ENCODE results near the gene SLC32A1.

The SLC32A1 gene, protein sequence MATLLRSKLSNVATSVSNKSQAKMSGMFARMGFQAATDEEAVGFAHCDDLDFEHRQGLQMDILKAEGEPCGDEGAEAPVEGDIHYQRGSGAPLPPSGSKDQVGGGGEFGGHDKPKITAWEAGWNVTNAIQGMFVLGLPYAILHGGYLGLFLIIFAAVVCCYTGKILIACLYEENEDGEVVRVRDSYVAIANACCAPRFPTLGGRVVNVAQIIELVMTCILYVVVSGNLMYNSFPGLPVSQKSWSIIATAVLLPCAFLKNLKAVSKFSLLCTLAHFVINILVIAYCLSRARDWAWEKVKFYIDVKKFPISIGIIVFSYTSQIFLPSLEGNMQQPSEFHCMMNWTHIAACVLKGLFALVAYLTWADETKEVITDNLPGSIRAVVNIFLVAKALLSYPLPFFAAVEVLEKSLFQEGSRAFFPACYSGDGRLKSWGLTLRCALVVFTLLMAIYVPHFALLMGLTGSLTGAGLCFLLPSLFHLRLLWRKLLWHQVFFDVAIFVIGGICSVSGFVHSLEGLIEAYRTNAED

GRCh38 chr20:38723848-38724625, at the start of gene SLC32A1:
Gene SLC32A1, plus strand, starts transcription at chr20:38724486. Its CDS starts 239 bp downstream, at chr20:38724725.
- DNase-seq (ENCODE audit: low read depth in 3 of 3, low spot score in 1 of 3) = no peak

DNA sequence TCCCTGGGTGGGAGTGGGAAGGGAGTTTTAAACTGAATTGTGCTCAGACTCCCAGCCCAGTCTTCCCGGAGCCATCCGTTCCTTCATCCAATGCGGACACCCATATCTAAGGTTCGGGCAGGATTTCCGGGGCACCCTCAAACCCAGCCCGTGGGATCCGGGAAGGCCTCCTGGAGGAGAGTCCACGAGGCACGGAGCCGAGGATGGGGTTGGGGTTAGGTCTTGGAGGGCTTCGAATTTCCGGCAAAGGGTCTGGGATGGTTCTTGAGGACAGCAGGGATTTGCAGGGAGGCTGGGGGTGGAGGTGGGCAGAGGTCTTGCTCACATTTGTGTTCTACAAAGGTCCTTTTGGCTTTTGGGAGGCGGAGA, 49.5 kb upstream of the SLC32A1 start:
- no peak for DNase-seq (ENCODE audit: low read depth in 3 of 3, low spot score in 1 of 3)

- DNase-seq (ENCODE audit: low read depth in 3 of 3, low spot score in 1 of 3) = no peak
Observed at GRCh38 chr20:38676576-38676975, 47.7 kb upstream of the SLC32A1 start.

GRCh38 chr20:38680500-38681306, 43.6 kb upstream of the SLC32A1 start:
- DNase-seq (ENCODE audit: low read depth in 3 of 3, low spot score in 1 of 3) = no peak

DNA sequence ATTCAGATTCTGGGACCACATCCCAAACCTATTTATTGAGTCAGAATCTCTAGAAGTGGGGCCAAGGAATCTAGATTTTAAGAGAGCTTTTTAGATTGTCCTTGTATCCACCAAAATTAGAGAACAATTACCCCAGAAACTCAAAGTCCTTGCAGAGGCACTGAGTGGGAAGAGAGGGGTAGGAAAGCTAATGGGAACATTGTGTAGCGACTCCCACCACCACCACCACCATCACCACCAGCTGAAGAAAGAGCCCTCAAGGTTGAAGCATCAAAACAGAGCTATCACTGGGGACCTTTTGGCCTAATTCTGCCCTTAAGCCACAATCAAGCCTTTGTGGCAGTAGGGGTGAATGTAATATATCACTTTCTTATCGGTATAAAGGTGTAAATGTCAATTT, 39.0 kb upstream of the SLC32A1 start:
- DNase-seq (ENCODE audit: low read depth in 3 of 3, low spot score in 1 of 3) = no peak

GRCh38 chr20:38685853-38686473, 38.3 kb upstream of the SLC32A1 start:
- DNase-seq (ENCODE audit: low read depth in 3 of 3, low spot score in 1 of 3) = peak in 1 of 3 donors; percentile 28

DNA sequence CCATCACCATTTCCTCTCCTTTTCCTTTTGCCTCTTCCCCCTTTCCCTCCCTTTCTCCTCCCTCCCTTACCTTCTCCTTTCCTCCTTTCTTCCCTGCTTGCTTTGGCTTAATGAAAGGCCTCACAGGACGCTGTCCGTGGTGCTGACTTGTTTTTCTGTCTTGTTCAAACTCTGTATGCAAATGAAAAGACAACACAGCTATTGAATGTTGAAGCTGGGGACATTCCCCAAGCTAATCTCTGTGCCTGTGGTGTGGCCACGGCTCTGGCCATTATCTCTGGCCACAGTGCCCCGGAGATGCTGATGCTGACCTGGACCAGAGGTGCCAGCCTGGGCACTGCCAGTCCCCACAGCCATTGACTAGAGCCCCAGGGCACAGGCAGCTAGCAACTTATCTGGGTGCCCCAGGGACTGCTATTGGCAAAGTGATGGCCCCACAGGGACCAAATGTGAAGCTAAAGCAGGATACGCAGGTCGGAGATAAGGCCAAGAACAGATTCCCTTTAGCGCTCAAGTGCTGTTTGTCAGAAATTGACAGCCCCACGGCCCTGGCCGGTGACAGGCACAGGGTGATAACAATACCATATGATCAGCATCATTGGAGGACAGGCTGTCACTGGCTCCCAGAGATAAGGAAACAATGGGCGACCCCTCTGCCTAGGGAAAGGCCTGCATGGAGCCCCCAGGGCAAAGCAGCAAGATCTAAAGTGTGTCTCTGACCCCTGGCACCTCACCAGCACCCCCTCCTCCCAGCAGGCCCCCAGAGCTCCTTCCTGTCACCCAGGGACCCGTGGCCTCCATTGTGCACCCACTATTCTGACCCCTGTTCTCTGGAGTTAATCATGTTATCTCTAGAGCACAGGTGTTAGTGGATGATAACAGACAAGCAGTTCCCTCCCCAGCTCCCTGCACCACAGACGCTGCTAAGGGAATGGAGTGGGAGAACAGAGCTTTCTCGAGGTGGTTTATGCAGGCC, 31.6 kb upstream of the SLC32A1 start:
- DNase-seq (ENCODE audit: low read depth in 3 of 3, low spot score in 1 of 3) = peak in 2 of 3 donors; percentile 11 to 31

GRCh38 chr20:38697306-38697705, 27.0 kb upstream of the SLC32A1 start:
- DNase-seq (ENCODE audit: low read depth in 3 of 3, low spot score in 1 of 3) = no peak

GRCh38 chr20:38698541-38698940, 25.7 kb upstream of the SLC32A1 start:
- DNase-seq (ENCODE audit: low read depth in 3 of 3, low spot score in 1 of 3) = no peak

DNA sequence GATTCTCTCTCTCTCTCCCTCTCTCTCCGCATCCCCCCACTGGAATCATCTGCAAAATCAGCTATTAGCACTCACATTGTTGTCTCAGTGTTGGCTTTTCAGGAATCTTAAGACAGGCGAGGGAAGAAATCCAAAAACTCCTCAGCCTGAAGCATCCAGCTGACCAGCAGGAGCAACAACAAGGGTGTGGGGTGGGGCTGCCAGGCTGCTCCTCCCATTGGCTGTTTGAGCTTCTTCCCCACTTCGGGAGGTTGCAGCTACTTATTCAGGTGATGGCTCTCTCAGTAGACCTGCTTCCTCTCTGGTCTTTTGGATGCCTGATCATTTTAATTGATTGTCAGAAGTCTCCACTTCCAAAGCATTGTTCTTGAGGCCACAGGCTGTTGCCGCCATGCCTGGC, 24.1 kb upstream of the SLC32A1 start:
- no peak for DNase-seq (ENCODE audit: low read depth in 3 of 3, low spot score in 1 of 3)

- DNase-seq (ENCODE audit: low read depth in 3 of 3, low spot score in 1 of 3) = no peak
Observed at GRCh38 chr20:38700926-38701325, 23.4 kb upstream of the SLC32A1 start.

- DNase-seq (ENCODE audit: low read depth in 3 of 3, low spot score in 1 of 3) = no peak
Observed at GRCh38 chr20:38703526-38703925, 20.8 kb upstream of the SLC32A1 start.

DNA sequence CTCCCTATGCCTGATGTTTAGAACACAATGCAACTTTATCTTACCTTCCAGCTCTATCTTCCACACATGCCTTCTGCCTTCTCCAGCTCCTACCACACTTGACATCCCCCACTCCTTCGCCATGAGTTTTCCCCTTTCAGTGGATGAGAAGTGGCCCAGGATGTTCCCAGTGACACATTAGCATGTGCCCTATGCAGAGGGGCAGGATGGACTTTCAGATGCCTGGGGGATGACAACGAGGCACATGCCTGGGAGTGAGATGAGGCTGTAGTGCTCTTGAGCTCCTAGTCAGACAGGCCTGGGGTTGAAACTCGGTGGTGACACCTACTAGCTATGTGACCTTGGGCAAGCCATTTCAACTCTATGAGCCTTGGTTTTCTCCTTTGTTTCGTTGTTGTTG, 20.1 kb upstream of the SLC32A1 start:
- DNase-seq (ENCODE audit: low read depth in 3 of 3, low spot score in 1 of 3) = no peak

DNA sequence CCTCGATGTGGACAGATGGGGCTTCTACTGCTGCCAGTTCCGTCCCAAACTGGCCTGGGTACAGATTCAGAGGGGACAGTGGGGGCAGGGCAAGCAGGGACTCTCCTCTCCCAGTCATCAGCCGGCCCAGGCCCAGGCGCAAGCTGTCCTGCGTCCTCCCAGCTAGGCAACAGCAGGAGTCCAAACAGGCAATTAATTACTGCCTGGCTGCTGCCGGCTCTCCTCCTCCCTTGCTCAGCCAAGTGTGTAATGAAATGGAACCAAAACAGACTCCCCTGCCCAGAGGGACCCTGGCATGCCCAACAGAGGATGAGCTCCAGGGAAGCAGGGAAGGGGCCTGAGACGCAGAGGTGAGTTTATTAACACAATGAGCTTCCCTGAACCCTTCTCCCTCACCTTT, 17.8 kb upstream of the SLC32A1 start:
- DNase-seq (ENCODE audit: low read depth in 3 of 3, low spot score in 1 of 3) = no peak

DNA sequence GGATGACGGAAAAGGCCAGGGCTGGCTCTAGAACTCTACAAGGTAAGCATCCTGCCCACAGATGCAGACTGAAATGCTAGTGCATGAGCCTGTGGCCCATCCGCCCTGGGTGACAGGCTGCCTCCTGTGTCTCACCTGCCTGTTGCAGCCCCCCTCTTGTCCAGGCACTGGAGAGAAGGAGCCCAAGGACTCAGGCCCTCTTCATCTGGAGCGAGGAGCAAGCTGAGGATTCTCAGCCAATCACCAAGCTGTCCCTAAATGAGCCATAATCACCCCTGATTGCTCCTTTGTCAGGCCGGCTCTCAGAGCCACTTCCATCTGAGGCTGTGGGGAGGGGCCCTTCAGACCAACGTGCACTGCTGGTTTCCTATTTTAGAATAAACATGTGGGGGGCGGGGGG, 10.0 kb upstream of the SLC32A1 start:
- no peak for DNase-seq (ENCODE audit: low read depth in 3 of 3, low spot score in 1 of 3)

DNA sequence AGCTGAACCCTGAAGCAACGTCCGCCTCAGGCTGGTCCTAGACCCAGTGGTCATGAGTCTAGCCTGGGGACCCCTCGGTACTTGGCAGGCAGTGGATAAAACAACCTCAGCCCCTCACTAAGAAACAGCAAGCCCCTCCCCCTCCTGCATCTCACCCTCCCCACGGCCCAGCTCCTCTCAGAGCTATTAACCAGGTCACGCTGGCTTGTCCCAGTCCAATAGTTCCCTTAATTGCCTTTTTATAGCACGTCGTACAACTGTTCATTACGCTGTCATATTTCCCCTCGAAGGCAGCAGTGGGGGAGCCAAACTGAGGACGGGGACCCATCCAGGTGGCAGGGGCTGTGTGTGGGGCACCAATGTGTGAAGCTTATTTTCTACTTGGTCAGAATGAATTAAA, 8.6 kb upstream of the SLC32A1 start:
- no peak for DNase-seq (ENCODE audit: low read depth in 3 of 3, low spot score in 1 of 3)

DNA sequence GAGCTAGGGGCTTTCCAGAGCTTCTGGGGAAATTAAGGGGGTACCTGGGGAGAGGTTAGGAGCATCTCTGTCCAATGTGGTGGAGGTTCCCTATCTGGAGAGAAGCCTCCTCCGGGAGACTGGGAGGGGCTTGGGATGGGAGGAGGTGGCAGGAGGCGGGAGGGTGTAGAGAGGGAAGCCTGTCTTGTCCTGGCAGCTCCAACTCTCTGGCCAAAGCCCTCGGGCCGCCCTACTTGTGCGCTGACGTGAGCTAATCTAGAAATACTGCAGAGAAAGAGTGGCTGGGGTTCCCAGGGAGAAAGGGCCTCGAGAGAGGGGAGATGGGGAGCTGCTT, 1.6 kb upstream of the SLC32A1 start:
- DNase-seq (ENCODE audit: low read depth in 3 of 3, low spot score in 1 of 3) = no peak

DNA sequence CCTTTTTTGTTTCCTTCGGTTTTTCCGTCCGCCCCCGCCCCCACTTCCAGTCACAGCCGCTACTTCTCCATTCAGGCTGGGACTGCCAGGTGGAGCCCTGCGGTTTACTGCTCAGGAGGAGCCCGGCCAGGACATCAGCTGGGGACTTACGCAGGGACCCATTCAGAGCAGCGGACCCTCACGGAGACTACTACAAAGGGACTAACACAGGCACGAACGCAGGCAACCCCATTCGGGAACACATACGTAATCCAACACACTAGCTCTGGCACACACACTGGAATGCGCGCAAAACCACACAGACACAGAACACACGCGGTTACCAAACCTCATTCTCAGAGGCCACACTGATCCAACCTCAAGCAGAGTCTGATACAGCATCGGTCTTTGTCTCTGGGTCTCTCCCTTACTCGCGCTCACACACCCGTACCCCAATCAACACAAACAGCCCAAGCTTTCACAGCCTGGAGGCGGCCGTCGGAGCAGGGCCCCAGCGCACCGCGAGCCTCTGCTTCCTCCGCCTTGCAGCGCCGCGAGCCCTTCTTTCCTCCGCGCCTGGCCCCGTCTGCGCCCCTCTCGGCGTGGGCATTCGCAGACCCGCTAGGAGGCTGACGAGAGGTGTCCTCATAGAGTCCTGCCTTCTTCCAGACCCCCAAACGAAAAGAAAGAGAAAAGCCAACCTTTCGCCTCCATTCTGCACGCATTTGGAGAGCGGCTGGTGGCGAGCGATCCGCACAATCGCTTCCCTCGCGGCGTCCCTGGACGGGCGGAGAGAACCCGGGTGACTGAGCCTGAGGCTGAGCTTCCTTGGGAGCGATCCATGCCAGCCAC, 1.1 kb upstream of the SLC32A1 start:
- DNase-seq (ENCODE audit: low read depth in 3 of 3, low spot score in 1 of 3) = no peak

DNA sequence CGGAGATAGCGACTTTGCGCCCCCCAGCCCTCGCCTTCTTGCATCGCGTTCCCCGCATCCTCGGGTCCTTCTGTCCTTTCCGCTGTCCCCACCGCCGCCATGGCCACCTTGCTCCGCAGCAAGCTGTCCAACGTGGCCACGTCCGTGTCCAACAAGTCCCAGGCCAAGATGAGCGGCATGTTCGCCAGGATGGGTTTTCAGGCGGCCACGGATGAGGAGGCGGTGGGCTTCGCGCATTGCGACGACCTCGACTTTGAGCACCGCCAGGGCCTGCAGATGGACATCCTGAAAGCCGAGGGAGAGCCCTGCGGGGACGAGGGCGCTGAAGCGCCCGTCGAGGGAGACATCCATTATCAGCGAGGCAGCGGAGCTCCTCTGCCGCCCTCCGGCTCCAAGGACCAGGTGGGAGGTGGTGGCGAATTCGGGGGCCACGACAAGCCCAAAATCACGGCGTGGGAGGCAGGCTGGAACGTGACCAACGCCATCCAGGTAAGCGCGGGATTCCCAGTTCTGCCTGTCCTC, 401 bp downstream of the SLC32A1 start:
- DNase-seq (ENCODE audit: low read depth in 3 of 3, low spot score in 1 of 3) = no peak
